ENCODE data around the gene GRHL1.

GRCh38 chr2:10028988-10029874 is 77.7 kb downstream of the GRHL1 start:
- TF ChIP-seq, protein P1, sequence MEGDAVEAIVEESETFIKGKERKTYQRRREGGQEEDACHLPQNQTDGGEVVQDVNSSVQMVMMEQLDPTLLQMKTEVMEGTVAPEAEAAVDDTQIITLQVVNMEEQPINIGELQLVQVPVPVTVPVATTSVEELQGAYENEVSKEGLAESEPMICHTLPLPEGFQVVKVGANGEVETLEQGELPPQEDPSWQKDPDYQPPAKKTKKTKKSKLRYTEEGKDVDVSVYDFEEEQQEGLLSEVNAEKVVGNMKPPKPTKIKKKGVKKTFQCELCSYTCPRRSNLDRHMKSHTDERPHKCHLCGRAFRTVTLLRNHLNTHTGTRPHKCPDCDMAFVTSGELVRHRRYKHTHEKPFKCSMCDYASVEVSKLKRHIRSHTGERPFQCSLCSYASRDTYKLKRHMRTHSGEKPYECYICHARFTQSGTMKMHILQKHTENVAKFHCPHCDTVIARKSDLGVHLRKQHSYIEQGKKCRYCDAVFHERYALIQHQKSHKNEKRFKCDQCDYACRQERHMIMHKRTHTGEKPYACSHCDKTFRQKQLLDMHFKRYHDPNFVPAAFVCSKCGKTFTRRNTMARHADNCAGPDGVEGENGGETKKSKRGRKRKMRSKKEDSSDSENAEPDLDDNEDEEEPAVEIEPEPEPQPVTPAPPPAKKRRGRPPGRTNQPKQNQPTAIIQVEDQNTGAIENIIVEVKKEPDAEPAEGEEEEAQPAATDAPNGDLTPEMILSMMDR (IDR thresholded peaks at IDR 0.05; ENCODE audit: low read depth, low read length, poor library complexity, severe bottlenecking): no peak
- no peak for TF ChIP-seq EZH2phosphoT487 (IDR thresholded peaks at IDR 0.05; ENCODE audit: borderline replicate concordance, low read length)
